ENCODE measurements around the gene PPP1R9A.

Gene PPP1R9A

DNA sequence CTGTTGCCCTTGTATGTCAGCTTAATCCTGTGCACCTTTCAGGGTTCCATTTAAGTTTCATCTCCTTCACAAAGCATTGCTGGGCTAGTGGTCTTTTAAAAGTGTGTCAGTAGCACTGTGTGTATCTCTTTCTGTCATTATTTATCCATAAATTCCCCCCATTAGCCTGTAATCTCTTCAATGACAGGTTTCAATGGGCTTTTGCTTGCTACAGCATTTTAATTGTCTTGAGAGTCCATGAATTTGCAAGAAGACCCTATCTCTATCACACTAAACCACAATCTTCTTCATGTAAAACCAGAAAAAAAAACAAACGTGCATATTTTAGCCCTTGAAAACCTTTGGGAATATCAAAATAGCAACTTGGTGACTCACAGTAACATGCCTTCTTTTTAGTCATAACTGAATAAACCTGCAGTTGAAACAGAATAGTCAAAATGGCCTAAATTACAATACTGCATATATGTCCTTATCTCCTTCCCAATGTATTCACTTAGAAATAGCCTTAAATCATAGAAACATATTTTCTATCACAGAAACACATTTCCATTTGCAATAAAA, 298.4 kb downstream of the PPP1R9A start:
- Histone ChIP-seq H3K27me3 (ENCODE audit: insufficient read depth, low read length, poor library complexity) (no peaks in the 10 kb centered on the region), H3K27ac (ENCODE audit: low read length) (no peak overlapping the region), H4K20me1 (ENCODE audit: insufficient read depth, low read length) (no peaks in the 10 kb centered on the region), H3K4me3 (ENCODE audit: low read depth in 1 of 2, low read length in 2 of 2) (no peak overlapping the region), H3K79me2 (ENCODE audit: insufficient read depth, low read length) (no peaks in the 10 kb centered on the region), H3K9me3 (ENCODE audit: insufficient read depth, low read length, severe bottlenecking) (no peaks in the 10 kb centered on the region), H3K9ac (ENCODE audit: low read depth, low read length) (no peak overlapping the region), H3K4me1 (ENCODE audit: insufficient read depth, low read length) (no peaks in the 10 kb centered on the region), H2AFZ (ENCODE audit: low read depth, low read length) (no peak overlapping the region), H3K36me3 (ENCODE audit: insufficient read depth, low read length) (no peaks in the 10 kb centered on the region), H3K4me2 (ENCODE audit: insufficient read depth, low read length) (no peak overlapping the region)
- ATAC-seq (ENCODE audit: insufficient read depth, low read depth) (no peak), DNase-seq (no peak)
- no peak for TF ChIP-seq EZH2 (IDR thresholded peaks at IDR 0.05; ENCODE audit: borderline replicate concordance, low read depth, low read length, severe bottlenecking)
- TF ChIP-seq, protein P1, sequence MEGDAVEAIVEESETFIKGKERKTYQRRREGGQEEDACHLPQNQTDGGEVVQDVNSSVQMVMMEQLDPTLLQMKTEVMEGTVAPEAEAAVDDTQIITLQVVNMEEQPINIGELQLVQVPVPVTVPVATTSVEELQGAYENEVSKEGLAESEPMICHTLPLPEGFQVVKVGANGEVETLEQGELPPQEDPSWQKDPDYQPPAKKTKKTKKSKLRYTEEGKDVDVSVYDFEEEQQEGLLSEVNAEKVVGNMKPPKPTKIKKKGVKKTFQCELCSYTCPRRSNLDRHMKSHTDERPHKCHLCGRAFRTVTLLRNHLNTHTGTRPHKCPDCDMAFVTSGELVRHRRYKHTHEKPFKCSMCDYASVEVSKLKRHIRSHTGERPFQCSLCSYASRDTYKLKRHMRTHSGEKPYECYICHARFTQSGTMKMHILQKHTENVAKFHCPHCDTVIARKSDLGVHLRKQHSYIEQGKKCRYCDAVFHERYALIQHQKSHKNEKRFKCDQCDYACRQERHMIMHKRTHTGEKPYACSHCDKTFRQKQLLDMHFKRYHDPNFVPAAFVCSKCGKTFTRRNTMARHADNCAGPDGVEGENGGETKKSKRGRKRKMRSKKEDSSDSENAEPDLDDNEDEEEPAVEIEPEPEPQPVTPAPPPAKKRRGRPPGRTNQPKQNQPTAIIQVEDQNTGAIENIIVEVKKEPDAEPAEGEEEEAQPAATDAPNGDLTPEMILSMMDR (IDR thresholded peaks at IDR 0.05; ENCODE audit: borderline replicate concordance, extremely low read depth, low read length, poor library complexity, severe bottlenecking): no peak

GRCh38 chr7:95209276-95209675, 301.9 kb downstream of the PPP1R9A start:
- DNase-seq (no peak), ATAC-seq (ENCODE audit: insufficient read depth, low read depth) (no peak)
- no peak overlapping the region for H2AFZ ChIP-seq (ENCODE audit: low read depth, low read length)
- H3K27me3 ChIP-seq (ENCODE audit: insufficient read depth, low read length, poor library complexity): no peaks in the 10 kb centered on the region
- H4K20me1 ChIP-seq (ENCODE audit: insufficient read depth, low read length): no peaks in the 10 kb centered on the region
- no peak overlapping the region for H3K4me2 ChIP-seq (ENCODE audit: insufficient read depth, low read length)
- H3K79me2 ChIP-seq (ENCODE audit: insufficient read depth, low read length): no peaks in the 10 kb centered on the region
- no peak for TF ChIP-seq EZH2 (IDR thresholded peaks at IDR 0.05; ENCODE audit: borderline replicate concordance, low read depth, low read length, severe bottlenecking)
- TF ChIP-seq, protein P1 (IDR thresholded peaks at IDR 0.05; ENCODE audit: borderline replicate concordance, extremely low read depth, low read length, poor library complexity, severe bottlenecking): no peak
- no peak overlapping the region for H3K9ac ChIP-seq (ENCODE audit: low read depth, low read length)
- H3K36me3 ChIP-seq (ENCODE audit: insufficient read depth, low read length): no peaks in the 10 kb centered on the region
- no peaks in the 10 kb centered on the region for H3K9me3 ChIP-seq (ENCODE audit: insufficient read depth, low read length, severe bottlenecking)
- H3K27ac ChIP-seq (ENCODE audit: low read length): no peak overlapping the region
- H3K4me3 ChIP-seq (ENCODE audit: low read depth in 1 of 2, low read length in 2 of 2): no peak overlapping the region
- no peaks in the 10 kb centered on the region for H3K4me1 ChIP-seq (ENCODE audit: insufficient read depth, low read length)

GRCh38 chr7:95209788-95210187, 302.4 kb downstream of the PPP1R9A start:
- no peak for DNase-seq
- no peak overlapping the region for H2AFZ ChIP-seq (ENCODE audit: low read depth, low read length)
- H3K9ac ChIP-seq (ENCODE audit: low read depth, low read length): no peak overlapping the region
- no peak overlapping the region for H3K4me2 ChIP-seq (ENCODE audit: insufficient read depth, low read length)
- H3K36me3 ChIP-seq (ENCODE audit: insufficient read depth, low read length): no peaks in the 10 kb centered on the region
- no peaks in the 10 kb centered on the region for H3K9me3 ChIP-seq (ENCODE audit: insufficient read depth, low read length, severe bottlenecking)
- no peaks in the 10 kb centered on the region for H4K20me1 ChIP-seq (ENCODE audit: insufficient read depth, low read length)
- H3K4me1 ChIP-seq (ENCODE audit: insufficient read depth, low read length): no peaks in the 10 kb centered on the region
- no peaks in the 10 kb centered on the region for H3K79me2 ChIP-seq (ENCODE audit: insufficient read depth, low read length)
- TF ChIP-seq, protein P1 (IDR thresholded peaks at IDR 0.05; ENCODE audit: borderline replicate concordance, extremely low read depth, low read length, poor library complexity, severe bottlenecking): no peak
- no peak for TF ChIP-seq EZH2 (IDR thresholded peaks at IDR 0.05; ENCODE audit: borderline replicate concordance, low read depth, low read length, severe bottlenecking)
- no peak for ATAC-seq (ENCODE audit: insufficient read depth, low read depth)
- H3K4me3 ChIP-seq (ENCODE audit: low read depth in 1 of 2, low read length in 2 of 2): no peak overlapping the region
- H3K27ac ChIP-seq (ENCODE audit: low read length): no peak overlapping the region
- no peaks in the 10 kb centered on the region for H3K27me3 ChIP-seq (ENCODE audit: insufficient read depth, low read length, poor library complexity)

- H3K79me2 ChIP-seq (ENCODE audit: insufficient read depth, low read length): no peaks in the 10 kb centered on the region
- no peak for DNase-seq
- H3K27me3 ChIP-seq (ENCODE audit: insufficient read depth, low read length, poor library complexity): no peaks in the 10 kb centered on the region
- H3K4me1 ChIP-seq (ENCODE audit: insufficient read depth, low read length): no peaks in the 10 kb centered on the region
- no peak overlapping the region for H3K4me3 ChIP-seq (ENCODE audit: low read depth in 1 of 2, low read length in 2 of 2)
- H3K9me3 ChIP-seq (ENCODE audit: insufficient read depth, low read length, severe bottlenecking): no peaks in the 10 kb centered on the region
- H3K9ac ChIP-seq (ENCODE audit: low read depth, low read length): no peak overlapping the region
- no peak for ATAC-seq (ENCODE audit: insufficient read depth, low read depth)
- H3K36me3 ChIP-seq (ENCODE audit: insufficient read depth, low read length): no peaks in the 10 kb centered on the region
- no peaks in the 10 kb centered on the region for H4K20me1 ChIP-seq (ENCODE audit: insufficient read depth, low read length)
- no peak overlapping the region for H2AFZ ChIP-seq (ENCODE audit: low read depth, low read length)
- H3K4me2 ChIP-seq (ENCODE audit: insufficient read depth, low read length): no peak overlapping the region
- no peak overlapping the region for H3K27ac ChIP-seq (ENCODE audit: low read length)
- no peak for TF ChIP-seq EZH2 (IDR thresholded peaks at IDR 0.05; ENCODE audit: borderline replicate concordance, low read depth, low read length, severe bottlenecking)
Observed at GRCh38 chr7:95213148-95213547, 305.8 kb downstream of the PPP1R9A start.
